NT2/D1 (cell line): Measurements from ENCODE around the gene UNC80.

Experiments used
- DNase-seq: peaks from one replicate; pipeline ENCODE4 v3.0.0-alpha.2; 2011; ENCODE audit warnings: low read depth, low spot score
- H3K27me3 ChIP-seq: 2 replicates; pipeline ENCODE4 v1.6.0; 2011; ENCODE audit warnings: mild to moderate bottlenecking; ENCODE audit not compliant: insufficient read length, insufficient read depth
- H3K36me3 ChIP-seq: 2 replicates; pipeline ENCODE4 v1.6.1; 2011; ENCODE audit warnings: mild to moderate bottlenecking, low read length, mixed read lengths; ENCODE audit not compliant: insufficient read depth, insufficient read length
- H3K4me1 ChIP-seq: 2 replicates; pipeline ENCODE4 v1.5.1; 2011; ENCODE audit not compliant: insufficient read depth, insufficient read length
- H3K4me3 ChIP-seq: 2 replicates; pipeline ENCODE4 v1.5.1; 2011; ENCODE audit warnings: low read depth; ENCODE audit not compliant: insufficient read length
- H3K9ac ChIP-seq: 2 replicates; pipeline ENCODE4 v1.6.0; 2011; ENCODE audit warnings: low read depth; ENCODE audit not compliant: insufficient read length
- H3K9me3 ChIP-seq: 2 replicates; pipeline ENCODE4 v1.5.1; 2011; ENCODE audit warnings: mild to moderate bottlenecking, low read length; ENCODE audit not compliant: insufficient read depth
- SUZ12 ChIP-seq: IDR thresholded peaks from 2 replicates; pipeline ENCODE4 v1.6.1; 2011; ENCODE audit not compliant: insufficient read length, insufficient read depth; ENCODE audit errors: extremely low read depth
- YY1 ChIP-seq: IDR thresholded peaks from 2 replicates; pipeline ENCODE4 v1.6.1; 2011; ENCODE audit not compliant: insufficient read length, insufficient read depth
- ZNF274 ChIP-seq: IDR thresholded peaks from 2 replicates; pipeline ENCODE4 v1.6.1; 2011; ENCODE audit warnings: mild to moderate bottlenecking, low read depth, low read length

UNC80 gene

DNA sequence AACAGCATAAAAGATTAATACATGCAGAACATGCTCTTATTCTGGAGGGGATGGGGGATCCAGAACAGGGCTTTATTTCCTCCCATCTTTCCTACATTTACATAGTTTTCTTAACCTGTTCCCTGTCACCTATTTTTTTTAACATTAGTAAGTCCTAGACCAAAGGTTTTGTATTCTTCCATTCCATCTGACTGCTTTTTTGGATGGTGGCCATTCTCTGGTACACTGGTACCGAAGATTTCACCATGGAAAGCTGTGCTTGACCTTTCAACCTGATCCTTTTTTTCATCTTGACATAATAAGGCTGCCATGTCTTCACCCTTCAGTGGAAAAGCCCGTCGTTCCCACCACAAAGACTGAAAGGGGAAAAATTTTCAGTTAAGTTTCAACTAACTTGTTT lies 251.2 kb downstream of the UNC80 start:
- no peak for TF ChIP-seq YY1
- TF ChIP-seq SUZ12 = no peak
- no peak for TF ChIP-seq ZNF274
- no peak overlapping the region for H3K4me3 ChIP-seq
- no peaks in the 10 kb centered on the region for H3K4me1 ChIP-seq
- no peaks in the 10 kb centered on the region for H3K27me3 ChIP-seq
- DNase-seq = no peak
- peaks cover 74% of the 10 kb centered on the region for H3K36me3 ChIP-seq
- no peak overlapping the region for H3K9ac ChIP-seq
- no peaks in the 10 kb centered on the region for H3K9me3 ChIP-seq

- H3K9me3 ChIP-seq = no peaks in the 10 kb centered on the region
- no peaks in the 10 kb centered on the region for H3K27me3 ChIP-seq
- no peak overlapping the region for H3K4me3 ChIP-seq
- no peak for TF ChIP-seq SUZ12
- TF ChIP-seq YY1 = no peak
- TF ChIP-seq ZNF274 = no peak
- peaks cover 31% of the 10 kb centered on the region for H3K36me3 ChIP-seq
- no peaks in the 10 kb centered on the region for H3K4me1 ChIP-seq
- DNase-seq = no peak
- H3K9ac ChIP-seq = no peak overlapping the region
These were observed 256.0 kb downstream of the UNC80 start for GRCh38 chr2:210027608-210028007.

GRCh38 chr2:210028178-210028577 lies 256.5 kb downstream of the UNC80 start:
- H3K27me3 ChIP-seq = no peaks in the 10 kb centered on the region
- no peaks in the 10 kb centered on the region for H3K4me1 ChIP-seq
- no peak overlapping the region for H3K4me3 ChIP-seq
- TF ChIP-seq SUZ12 (no peak), ZNF274 (no peak), YY1 (no peak)
- no peaks in the 10 kb centered on the region for H3K9me3 ChIP-seq
- H3K36me3 ChIP-seq = peaks cover 25% of the 10 kb centered on the region
- H3K9ac ChIP-seq = no peak overlapping the region
- DNase-seq = no peak

- no peak for TF ChIP-seq ZNF274
- no peak for TF ChIP-seq YY1
- TF ChIP-seq SUZ12 = no peak
- H3K36me3 ChIP-seq = no peaks in the 10 kb centered on the region
- no peak for DNase-seq
These were observed 262.6 kb downstream of the UNC80 start for GRCh38 chr2:210034087-210034683.

DNA sequence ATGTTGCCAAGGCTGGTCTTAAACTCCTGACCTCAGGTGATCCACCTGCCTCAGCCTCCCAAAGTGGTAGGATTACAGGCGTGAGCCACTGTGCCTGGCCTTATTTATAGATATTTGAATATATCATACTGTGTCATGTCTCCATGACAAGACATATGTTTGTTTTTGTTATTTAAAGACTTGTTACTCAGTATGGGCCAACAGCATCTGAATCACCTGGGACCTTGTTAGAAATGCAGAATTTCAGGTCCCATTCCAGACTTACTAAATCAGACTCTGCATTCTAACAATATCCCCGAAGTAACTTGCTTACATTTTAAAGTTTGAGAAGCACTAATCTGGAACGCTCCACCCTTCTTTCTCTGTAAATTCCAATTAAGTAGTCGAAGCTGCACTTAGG lies 264.0 kb downstream of the UNC80 start:
- no peaks in the 10 kb centered on the region for H3K36me3 ChIP-seq
- H3K9ac ChIP-seq = no peak overlapping the region
- TF ChIP-seq ZNF274 = no peak
- TF ChIP-seq SUZ12 = no peak
- TF ChIP-seq YY1 = no peak
- no peaks in the 10 kb centered on the region for H3K4me1 ChIP-seq
- DNase-seq = no peak
- H3K4me3 ChIP-seq = no peak overlapping the region
- no peaks in the 10 kb centered on the region for H3K9me3 ChIP-seq
- H3K27me3 ChIP-seq = no peaks in the 10 kb centered on the region

More at GRCh38 chr2:210034087-210034683, 262.6 kb downstream of the UNC80 start:
- no peaks in the 10 kb centered on the region for H3K27me3 ChIP-seq
- H3K9ac ChIP-seq = no peak overlapping the region
- no peaks in the 10 kb centered on the region for H3K9me3 ChIP-seq
- H3K4me1 ChIP-seq = no peaks in the 10 kb centered on the region
- H3K4me3 ChIP-seq = no peak overlapping the region

DNA sequence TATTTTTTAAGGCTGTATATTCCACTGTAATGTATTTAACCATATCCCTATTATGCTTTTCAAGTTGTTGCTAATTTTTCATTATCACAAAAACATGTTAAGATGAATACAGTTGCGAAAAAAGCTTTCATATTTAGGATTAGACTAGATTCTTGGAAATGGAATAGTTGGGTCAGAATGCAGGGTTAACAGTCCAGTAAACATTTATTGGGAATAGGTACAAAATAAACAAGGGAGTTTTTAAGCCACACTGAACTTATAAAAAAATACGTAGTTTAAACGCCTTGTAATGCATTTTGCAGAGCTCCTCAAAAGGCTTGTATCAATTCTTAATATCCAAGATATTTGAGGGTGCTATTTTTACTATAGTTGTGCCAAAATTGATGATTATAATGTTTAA lies 266.4 kb downstream of the UNC80 start:
- TF ChIP-seq YY1 (no peak), SUZ12 (no peak), ZNF274 (no peak)
- Histone ChIP-seq H3K9me3 (no peaks in the 10 kb centered on the region), H3K9ac (no peak overlapping the region), H3K27me3 (no peaks in the 10 kb centered on the region), H3K4me1 (no peaks in the 10 kb centered on the region), H3K4me3 (no peak overlapping the region), H3K36me3 (no peaks in the 10 kb centered on the region)
- no peak for DNase-seq

DNA sequence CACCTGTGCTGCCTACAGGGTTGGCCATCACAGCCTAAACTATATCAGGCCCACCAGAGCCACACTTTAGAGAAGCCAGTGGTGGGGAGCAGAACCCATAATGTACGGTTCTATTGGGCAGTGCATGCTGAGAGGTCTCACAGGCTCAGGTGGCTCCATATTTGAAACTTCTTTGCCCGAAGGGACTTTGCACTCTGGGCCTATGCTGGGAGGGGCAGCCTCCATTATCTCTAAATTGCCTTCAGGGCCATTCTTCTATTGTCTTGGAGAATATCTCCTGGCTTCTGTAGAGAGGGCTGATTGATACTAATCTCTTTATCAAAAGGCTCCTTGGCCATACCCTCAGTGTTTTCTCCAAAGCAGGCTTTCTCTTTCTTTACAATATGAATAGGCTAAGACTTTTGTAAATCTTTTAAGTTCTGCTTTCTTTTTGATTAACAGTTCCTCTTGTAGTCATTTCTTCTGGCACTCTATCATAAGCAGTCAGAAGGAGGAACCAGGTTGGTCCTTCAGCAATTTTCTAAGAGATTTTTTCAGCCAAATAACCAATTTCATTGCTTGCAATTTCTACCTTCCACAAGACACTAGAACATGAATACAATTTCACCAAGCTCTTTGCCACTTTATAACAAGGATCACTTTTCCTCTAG lies 275.3 kb downstream of the UNC80 start:
- peak; percentile 5 for DNase-seq
- H3K9ac ChIP-seq = no peak overlapping the region
- no peaks in the 10 kb centered on the region for H3K36me3 ChIP-seq
- TF ChIP-seq YY1 (no peak), ZNF274 (no peak), SUZ12 (no peak)
- H3K4me3 ChIP-seq = no peak overlapping the region
- no peaks in the 10 kb centered on the region for H3K4me1 ChIP-seq
- H3K9me3 ChIP-seq = peaks cover 18% of the 10 kb centered on the region
- no peaks in the 10 kb centered on the region for H3K27me3 ChIP-seq
